HepG2 (cell line): Measurements from ENCODE around the gene CCDC86. TPM values are rescaled to one million over a fixed set of nuclear protein-coding genes. Genes with fewer than 3 reads are reported as not detected.

ENCODE experiments used
- CREB3 ChIP-seq: sonication (generic); formaldehyde crosslinking; IDR thresholded peaks from 2 replicates; pipeline ENCODE4 v1.5.0; 2020; ENCODE audit warnings: missing genetic modification reagents
- E2F5 ChIP-seq: sonication (generic); formaldehyde crosslinking; conservative IDR thresholded peaks from 2 replicates; pipeline ENCODE4 v1.4.0; 2020; ENCODE audit warnings: missing genetic modification reagents
- HINFP ChIP-seq: sonication (generic); formaldehyde crosslinking; IDR thresholded peaks from 2 replicates; pipeline ENCODE4 v1.4.0; 2020; ENCODE audit warnings: low read depth, mild to moderate bottlenecking, missing genetic modification reagents
- HMGXB4 ChIP-seq, 2 experiments: sonication (generic) in 1 of 2; formaldehyde crosslinking in 1 of 2; IDR thresholded peaks; 2 replicates each; pipeline versions ENCODE4 v1.4.0 to v1.6.1; 2018 to 2020; ENCODE audit warnings: missing genetic modification reagents in 2 of 2, borderline replicate concordance in 1 of 2, low read depth in 1 of 2, mild to moderate bottlenecking in 1 of 2, missing biosample characterization in 1 of 2
- HOXA5 ChIP-seq: sonication (generic); formaldehyde crosslinking; IDR thresholded peaks from 2 replicates; pipeline ENCODE4 v1.4.0; 2020; ENCODE audit warnings: missing genetic modification reagents
- MAZ ChIP-seq, 2 experiments: sonication (generic) in 1 of 2; formaldehyde crosslinking in 1 of 2; IDR thresholded peaks; 2 replicates each; pipeline versions ENCODE4 v1.5.0 to v1.6.1; 2012 to 2020; ENCODE audit warnings: low read depth in 2 of 2, mild to moderate bottlenecking in 2 of 2, borderline replicate concordance in 1 of 2, improper control_type of control experiment in 1 of 2, low read length in 1 of 2, missing genetic modification reagents in 1 of 2, moderate library complexity in 1 of 2
- MYC ChIP-seq: sonication (generic); formaldehyde crosslinking; IDR thresholded peaks from 2 replicates; pipeline ENCODE4 v1.9.0; 2021; ENCODE audit warnings: missing genetic modification reagents, borderline replicate concordance
- NCOA5 ChIP-seq: sonication (generic); formaldehyde crosslinking; IDR thresholded peaks from 2 replicates; pipeline ENCODE4 v1.4.0; 2020; ENCODE audit warnings: missing genetic modification reagents
- NFIC ChIP-seq: IDR thresholded peaks from 2 replicates; pipeline ENCODE4 v1.6.1; 2012; ENCODE audit warnings: mild to moderate bottlenecking, low read length, inconsistent platforms
- NFYB ChIP-seq: sonication (generic); formaldehyde crosslinking; IDR thresholded peaks from 2 replicates; pipeline ENCODE4 v1.4.0; 2020; ENCODE audit warnings: missing genetic modification reagents
- RXRA ChIP-seq: sonication (generic); formaldehyde crosslinking; IDR thresholded peaks from 2 replicates; pipeline ENCODE4 v1.5.1; 2020; ENCODE audit warnings: missing genetic modification reagents
- polyA plus RNA-seq, 8 experiments: library from polyadenylated mRNA; depleted of rRNA in 3 of 8; stranded (reverse) in 7 of 8; unstranded in 1 of 8; fragments of >200 nt; fragmentation: Illumina TruSeq in 4 of 8; extraction: Trizol in 4 of 8; gene quantifications; 2 replicates each; pipeline versions ENCODE4 v1.2.1 to v1.2.3, GENCODE V29; 2011 to 2016; ENCODE audit warnings: low read depth in 4 of 8, missing spikeins in 1 of 8, mixed read lengths in 1 of 8; ENCODE audit not compliant: insufficient read depth in 1 of 8
- total RNA-seq, 5 experiments: library from RNA; depleted of rRNA; stranded (reverse); fragments of >200 nt; fragmentation: Illumina TruSeq; extraction: Trizol; gene quantifications; 2 replicates each; pipeline ENCODE4 v1.2.3, GENCODE V29; 2016; ENCODE audit warnings: low read depth in 1 of 5
- TF ChIP-seq, protein P1 (sequence below): sonication (generic); formaldehyde crosslinking; IDR thresholded peaks from 2 replicates; pipeline ENCODE4 v1.4.0; 2020; ENCODE audit warnings: mild to moderate bottlenecking, missing genetic modification reagents
- TF ChIP-seq, protein P2 (sequence below): sonication (generic); formaldehyde crosslinking; IDR thresholded peaks from 2 replicates; pipeline ENCODE4 v1.8.1; 2023; ENCODE audit warnings: mild to moderate bottlenecking, missing genetic modification reagents
- TF ChIP-seq, protein P3 (sequence below): sonication (generic); formaldehyde crosslinking; IDR thresholded peaks from 2 replicates; pipeline ENCODE4 v1.5.1; 2020; ENCODE audit warnings: mild to moderate bottlenecking, missing genetic modification reagents, borderline replicate concordance

CCDC86 gene
- total and polyA plus RNA-seq, 2 of the 13 experiments (the other 11 are each of a cell fraction or from before 2014, with no cell fraction given) = 33.8 to 37.6 TPM

GRCh38 chr11:60841797-60842667 is at the start of gene CCDC86 (continued):
- 0 out of 2 replicates have a peak, but pooled peaks have one; percentile 23 for TF ChIP-seq CREB3 (CRISPR knock-in tag)
- no peak for TF ChIP-seq E2F5 (CRISPR knock-in tag)
- no peak for TF ChIP-seq NCOA5
- no peak for TF ChIP-seq NFYB (CRISPR knock-in tag)
- no peak for TF ChIP-seq NFIC
- TF ChIP-seq, protein P1, sequence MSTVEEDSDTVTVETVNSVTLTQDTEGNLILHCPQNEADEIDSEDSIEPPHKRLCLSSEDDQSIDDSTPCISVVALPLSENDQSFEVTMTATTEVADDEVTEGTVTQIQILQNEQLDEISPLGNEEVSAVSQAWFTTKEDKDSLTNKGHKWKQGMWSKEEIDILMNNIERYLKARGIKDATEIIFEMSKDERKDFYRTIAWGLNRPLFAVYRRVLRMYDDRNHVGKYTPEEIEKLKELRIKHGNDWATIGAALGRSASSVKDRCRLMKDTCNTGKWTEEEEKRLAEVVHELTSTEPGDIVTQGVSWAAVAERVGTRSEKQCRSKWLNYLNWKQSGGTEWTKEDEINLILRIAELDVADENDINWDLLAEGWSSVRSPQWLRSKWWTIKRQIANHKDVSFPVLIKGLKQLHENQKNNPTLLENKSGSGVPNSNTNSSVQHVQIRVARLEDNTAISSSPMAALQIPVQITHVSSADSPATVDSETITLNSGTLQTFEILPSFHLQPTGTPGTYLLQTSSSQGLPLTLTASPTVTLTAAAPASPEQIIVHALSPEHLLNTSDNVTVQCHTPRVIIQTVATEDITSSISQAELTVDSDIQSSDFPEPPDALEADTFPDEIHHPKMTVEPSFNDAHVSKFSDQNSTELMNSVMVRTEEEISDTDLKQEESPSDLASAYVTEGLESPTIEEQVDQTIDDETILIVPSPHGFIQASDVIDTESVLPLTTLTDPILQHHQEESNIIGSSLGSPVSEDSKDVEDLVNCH (CRISPR knock-in tag) = no peak
- peak; percentile 71 for TF ChIP-seq RXRA (CRISPR knock-in tag)
- TF ChIP-seq, protein P2, sequence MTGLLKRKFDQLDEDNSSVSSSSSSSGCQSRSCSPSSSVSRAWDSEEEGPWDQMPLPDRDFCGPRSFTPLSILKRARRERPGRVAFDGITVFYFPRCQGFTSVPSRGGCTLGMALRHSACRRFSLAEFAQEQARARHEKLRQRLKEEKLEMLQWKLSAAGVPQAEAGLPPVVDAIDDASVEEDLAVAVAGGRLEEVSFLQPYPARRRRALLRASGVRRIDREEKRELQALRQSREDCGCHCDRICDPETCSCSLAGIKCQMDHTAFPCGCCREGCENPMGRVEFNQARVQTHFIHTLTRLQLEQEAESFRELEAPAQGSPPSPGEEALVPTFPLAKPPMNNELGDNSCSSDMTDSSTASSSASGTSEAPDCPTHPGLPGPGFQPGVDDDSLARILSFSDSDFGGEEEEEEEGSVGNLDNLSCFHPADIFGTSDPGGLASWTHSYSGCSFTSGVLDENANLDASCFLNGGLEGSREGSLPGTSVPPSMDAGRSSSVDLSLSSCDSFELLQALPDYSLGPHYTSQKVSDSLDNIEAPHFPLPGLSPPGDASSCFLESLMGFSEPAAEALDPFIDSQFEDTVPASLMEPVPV (CRISPR knock-in tag) = no peak
- TF ChIP-seq MAZ (IDR thresholded peaks at IDR 0.05; ENCODE audit: borderline replicate concordance, low read depth, low read length) = peak; percentile 99
- TF ChIP-seq MAZ (CRISPR knock-in tag; IDR thresholded peaks at IDR 0.05; ENCODE audit: low read depth) = peak; percentile 98
- no peak for TF ChIP-seq HINFP (CRISPR knock-in tag)
- TF ChIP-seq MYC (CRISPR knock-in tag) = peak; percentile 100
- peak; percentile 79 for TF ChIP-seq HOXA5 (CRISPR knock-in tag)
- peak; percentile 83 to 89 for TF ChIP-seq HMGXB4 (CRISPR knock-in tag; IDR thresholded peaks at IDR 0.05; ENCODE audit: borderline replicate concordance in 1 of 2, low read depth in 1 of 2)
- TF ChIP-seq, protein P3, sequence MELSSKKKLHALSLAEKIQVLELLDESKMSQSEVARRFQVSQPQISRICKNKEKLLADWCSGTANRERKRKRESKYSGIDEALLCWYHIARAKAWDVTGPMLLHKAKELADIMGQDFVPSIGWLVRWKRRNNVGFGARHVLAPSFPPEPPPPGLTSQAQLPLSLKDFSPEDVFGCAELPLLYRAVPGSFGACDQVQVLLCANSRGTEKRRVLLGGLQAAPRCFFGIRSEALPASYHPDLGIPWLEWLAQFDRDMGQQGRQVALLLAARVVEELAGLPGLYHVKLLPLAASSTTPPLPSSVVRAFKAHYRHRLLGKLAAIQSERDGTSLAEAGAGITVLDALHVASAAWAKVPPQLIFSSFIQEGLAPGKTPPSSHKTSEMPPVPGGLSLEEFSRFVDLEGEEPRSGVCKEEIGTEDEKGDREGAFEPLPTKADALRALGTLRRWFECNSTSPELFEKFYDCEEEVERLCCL = no peak
